DMS 273 treated with DMSO at 0.1 percent for 48 hours (cell line): ENCODE measurements around the gene ASXL3.

Experiments used
- DNase-seq: peaks from one replicate; lab custom pipeline; 2025; lab: John Stamatoyannopoulos, UW

The ASXL3 gene

DNA sequence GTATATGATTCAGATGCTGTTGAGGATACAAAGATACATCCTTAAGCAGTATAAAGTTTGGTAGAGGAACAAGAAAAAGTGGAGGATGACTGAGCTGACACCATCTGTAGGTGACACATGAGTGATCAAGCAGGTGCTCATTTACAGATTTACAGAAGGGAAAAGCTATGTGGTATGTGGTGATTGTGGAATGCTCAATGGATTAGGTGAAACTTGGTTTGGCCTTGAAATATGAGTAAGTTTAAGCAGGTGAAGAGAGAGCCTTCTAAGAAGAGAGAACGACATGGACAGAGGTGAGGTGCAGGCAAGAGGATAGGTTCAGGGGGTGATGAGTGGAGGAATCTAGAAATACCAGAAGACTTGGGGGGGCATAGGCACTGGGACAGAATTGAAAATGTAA lies 5.9 kb downstream of the ASXL3 start:
- DNase-seq: no peak

GRCh38 chr18:33584548-33585430 lies 6.8 kb downstream of the ASXL3 start:
- DNase-seq: no peak

GRCh38 chr18:33585431-33585775 lies 7.4 kb downstream of the ASXL3 start:
- DNase-seq: no peak

GRCh38 chr18:33588361-33588760 lies 10.3 kb downstream of the ASXL3 start:
- no peak for DNase-seq

DNA sequence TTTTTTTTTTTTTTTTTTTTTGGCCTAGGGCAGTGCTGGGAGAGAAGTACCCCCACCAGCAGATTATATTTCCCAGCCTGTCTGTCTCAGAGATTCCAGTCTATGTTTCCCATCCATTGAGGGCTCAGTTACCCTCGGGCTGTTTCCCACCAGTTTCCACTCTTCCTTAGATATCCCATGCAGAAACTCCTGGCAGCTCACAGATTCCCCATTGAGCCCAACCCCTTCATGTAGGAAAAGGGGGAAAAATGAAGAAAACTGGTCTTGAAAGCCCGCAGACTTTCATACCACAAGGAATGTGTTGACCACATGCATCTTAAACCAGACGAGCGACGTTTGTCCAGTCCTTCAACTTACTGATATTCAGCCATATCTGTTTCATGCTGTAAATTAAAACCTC lies 15.2 kb downstream of the ASXL3 start:
- DNase-seq: no peak

DNA sequence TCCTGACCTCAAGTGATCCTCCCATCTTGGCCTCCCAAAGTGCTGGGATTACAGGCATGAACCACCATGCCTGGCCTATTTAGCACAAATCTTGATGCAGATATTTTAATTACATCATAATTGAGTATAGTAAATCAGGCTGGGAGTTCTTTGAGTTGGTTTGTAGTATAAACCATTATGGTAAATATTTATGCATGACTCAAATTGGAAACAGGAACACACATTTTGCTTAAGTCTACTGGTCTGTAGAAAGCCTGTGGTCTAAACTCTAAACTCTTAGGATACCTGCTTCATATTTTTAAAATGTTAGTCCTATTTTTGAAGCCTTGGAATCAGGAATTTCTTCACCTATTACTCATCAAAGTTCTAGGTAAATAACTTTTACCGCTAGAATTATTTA lies 16.8 kb downstream of the ASXL3 start:
- no peak for DNase-seq

GRCh38 chr18:33596178-33596854 lies 18.3 kb downstream of the ASXL3 start:
- DNase-seq: no peak

DNA sequence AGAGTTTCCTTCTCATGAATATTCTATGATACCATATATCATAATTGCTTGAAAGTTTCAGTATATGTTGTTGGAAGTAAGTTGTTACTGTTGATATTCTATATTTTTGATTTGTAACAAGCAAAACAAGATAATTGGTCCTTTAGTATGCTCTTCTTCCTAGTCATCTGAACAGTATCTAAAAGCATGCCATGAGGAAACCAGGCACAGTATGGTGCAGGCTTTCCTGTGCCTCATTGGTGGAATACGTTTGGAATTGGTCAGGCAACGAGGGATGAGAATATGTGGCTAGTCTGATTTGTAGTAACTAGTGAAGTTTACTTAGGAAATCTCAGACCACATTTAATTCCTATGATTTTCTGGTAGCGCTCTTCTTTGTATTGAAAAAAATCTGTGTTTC lies 22.8 kb downstream of the ASXL3 start:
- no peak for DNase-seq

- DNase-seq: no peak
Observed at GRCh38 chr18:33603454-33603853, 25.4 kb downstream of the ASXL3 start.

DNA sequence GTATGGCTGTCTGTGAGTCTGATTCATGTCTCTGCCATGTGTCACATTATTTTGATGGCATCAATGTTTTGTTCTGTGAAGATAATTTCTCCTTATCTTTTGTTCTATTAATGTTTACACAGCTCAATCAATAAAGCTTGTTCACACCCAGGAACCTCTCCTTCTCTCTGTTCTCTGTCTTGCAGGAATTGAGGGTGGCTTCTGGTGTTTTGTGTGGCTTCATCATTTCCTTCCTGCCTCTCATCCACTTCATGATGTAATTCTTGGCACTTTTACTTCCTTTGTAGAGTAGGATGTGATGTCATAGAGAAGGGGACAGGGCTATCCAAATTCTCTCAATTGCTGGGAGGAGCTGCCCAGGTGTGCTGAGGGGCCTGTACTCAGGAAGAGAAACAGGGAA lies 27.2 kb downstream of the ASXL3 start:
- no peak for DNase-seq

GRCh38 chr18:33606621-33607020 lies 28.6 kb downstream of the ASXL3 start:
- DNase-seq: no peak

- no peak for DNase-seq
Observed at GRCh38 chr18:33611525-33612135, 33.6 kb downstream of the ASXL3 start.

GRCh38 chr18:33612632-33613031 lies 34.6 kb downstream of the ASXL3 start:
- no peak for DNase-seq

DNA sequence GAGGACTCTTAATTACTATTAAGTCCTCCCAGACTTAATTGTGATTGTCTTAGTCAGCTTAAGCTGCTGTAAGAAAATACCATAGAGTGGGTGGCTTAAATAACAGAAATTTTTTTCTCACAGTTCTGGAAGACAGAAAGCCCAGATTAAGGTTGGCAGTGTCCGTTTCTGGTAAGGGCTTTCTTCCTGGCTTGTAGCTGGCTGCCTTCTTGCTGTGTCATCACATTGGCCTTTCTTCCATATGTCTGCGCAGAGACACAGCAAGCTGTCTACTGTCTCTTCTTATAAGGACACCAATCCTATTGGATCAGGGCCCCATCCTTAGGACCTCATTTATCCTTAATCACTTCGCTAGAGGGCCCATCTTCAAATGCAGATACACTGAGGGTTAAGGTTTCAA lies 38.5 kb downstream of the ASXL3 start:
- DNase-seq: no peak

DNA sequence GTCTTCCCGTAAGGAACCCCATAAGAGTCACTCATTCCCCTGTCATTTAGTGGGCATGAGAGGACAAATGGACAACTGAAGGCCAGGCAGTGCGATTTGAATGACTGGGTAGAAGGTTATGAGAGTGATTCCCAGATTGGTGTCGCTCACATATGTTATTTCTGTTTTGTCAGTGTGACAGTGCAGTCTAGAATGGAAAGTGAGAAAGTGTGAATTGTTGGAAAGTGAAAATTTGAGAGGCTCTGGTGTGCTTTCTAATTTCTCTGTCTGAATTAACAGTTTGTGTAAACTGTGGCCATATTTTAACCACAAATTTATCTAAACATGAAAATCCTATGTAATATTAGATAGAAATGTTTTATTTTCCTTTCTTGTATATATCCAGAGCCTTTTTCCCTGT lies 49.1 kb downstream of the ASXL3 start:
- no peak for DNase-seq

DNA sequence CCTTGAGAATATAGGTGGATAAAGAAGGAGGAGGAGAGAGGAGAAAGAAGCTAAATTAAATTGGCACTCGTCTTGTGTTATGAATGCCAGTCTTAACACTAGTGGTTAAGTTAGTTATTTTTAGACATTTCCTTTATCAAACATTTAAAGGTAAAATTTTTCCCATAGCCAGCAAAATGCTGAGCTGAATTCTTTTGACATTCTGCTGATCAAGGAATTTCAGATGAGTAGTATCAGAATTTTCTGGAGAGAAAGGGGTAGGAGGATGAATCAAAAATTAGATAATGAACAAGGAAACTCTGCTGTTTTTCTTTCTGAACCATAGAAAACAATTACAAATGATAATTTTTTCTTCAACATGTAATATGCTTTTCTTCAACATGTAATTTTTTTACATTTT lies 52.5 kb downstream of the ASXL3 start:
- no peak for DNase-seq

DNA sequence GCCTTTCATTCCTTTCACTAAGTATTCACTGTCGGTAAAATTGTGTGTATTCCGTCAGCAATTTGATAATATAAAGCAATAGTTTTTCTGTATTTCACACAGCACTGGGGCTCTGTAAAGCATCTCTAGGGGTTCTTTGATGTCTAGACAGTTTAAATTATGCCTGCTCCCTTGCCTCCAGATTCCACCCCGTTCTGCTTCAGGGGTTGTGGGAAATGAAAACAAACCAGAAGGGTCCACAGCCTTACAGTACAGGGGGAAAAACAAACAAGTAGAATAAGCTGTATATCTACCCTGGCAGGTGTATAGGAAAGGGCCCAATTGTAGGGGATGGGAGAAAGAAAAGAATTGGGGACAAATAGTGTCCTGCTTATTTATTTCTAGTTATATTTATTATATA lies 63.1 kb downstream of the ASXL3 start:
- DNase-seq: no peak

DNA sequence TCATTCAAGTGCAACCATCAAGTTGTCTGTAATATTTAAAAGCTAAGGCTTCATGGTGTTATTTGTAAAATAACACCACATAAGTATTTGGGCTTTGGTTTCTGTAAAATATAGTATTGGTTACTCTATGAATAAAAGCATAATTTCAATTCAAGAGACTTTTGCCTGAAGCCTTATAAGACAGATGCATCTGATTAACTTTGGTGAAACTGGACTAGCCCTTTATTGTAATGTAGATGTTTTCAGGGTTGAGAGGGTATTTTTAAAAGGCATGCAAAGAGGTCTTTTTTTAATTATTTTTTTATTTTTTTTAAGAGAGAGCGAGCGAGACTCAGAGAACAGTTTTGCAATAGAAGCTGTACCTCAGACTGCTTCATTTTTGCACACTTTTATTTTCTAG lies 66.5 kb downstream of the ASXL3 start:
- DNase-seq: no peak

DNA sequence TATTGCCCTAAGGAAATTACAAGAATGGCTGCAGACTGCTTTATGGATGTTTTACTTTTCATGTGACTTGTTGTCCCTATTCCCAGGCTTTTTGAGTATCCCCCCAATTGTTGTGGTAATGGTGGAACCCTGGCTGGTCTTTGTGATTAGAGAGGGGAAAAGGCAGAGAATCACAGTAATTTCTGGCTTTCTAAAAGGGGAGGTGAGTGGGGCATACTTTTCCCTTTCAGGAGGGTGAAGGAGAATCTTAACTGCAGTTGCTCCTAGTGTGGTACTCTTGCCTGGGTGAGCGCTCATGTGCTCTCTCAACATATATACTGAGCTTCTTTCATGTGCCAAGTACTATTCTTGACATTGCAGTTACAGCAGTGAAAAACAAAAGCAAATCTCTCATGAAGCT lies 69.3 kb downstream of the ASXL3 start:
- DNase-seq: no peak

DNA sequence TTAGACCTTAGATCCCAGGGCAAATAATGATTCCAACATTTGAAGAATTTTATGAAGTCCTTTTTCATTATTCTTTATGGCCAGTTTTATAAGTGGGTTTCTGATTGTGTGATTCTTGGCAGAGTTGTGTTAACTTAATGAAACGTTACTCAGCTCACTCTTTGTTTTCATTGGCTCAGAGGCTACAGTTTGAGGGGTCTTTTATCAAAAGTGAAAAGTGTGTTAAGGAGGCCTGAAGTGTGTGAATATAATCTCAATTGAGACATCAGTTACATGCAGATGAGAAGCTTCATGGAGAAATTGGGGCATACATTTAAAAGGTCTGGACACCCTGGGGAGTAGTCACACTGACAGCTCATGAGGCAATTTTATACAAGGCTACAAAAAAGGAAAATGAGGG lies 74.6 kb downstream of the ASXL3 start:
- DNase-seq: no peak

- no peak for DNase-seq
Observed at GRCh38 chr18:33653231-33653630, 75.2 kb downstream of the ASXL3 start.

DNA sequence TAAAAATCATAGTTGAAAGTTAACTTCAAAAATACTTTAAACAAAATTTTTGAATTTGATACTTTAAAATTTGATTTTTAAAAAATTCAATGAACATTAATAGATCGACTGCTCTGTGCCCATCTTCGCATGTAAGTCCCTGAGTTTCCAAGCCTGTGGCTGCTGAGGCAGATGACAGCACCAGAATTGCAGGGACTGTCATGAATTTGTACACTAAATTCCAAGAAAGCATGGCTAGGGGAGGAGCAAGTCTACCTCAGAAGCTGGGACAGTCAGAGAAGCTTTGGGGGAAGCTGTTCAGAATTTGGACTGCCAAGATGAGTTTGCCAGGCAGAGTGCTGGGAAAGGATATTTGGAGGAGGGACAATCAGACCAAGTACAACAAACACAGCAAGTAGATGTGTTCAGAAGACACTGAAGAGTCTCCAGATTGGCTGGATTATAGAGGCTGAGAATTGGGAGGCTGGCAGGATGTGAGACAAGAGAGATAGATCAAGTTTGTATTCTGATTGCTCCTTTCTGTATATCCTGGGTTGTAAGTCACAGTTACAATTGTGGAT lies 79.0 kb downstream of the ASXL3 start:
- no peak for DNase-seq

DNA sequence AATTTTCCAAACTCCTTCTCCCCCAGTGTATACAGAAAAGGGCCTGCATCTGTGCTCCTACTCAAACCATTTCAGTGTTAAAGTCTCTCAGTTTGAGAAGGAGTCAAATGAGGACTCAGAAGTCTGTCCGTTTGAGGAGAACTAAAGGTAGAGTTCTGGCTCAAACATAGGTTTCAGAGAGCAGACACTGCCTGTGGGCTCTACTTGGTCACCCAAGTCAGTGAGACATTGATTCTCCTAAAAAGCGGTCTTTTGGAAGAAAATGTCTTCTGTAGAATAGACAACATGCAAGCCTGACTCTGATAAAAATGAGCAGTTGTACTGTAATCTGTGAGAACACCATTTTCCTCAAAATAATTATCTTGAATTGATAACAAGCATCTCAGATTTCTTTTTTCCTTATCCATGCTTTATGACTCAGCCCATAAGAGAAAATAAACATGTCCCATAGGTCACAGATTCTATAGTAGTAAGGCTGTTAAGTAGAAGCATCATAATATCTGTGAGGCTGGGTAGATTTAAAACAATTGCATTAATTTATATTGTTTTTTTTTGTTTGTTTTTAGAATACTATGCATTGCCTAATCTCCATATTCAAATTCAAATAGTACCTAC lies 82.8 kb downstream of the ASXL3 start:
- DNase-seq: no peak
